Spleen (tissue), 7 donors: ENCODE data around the gene ZNF268.

ENCODE experiments used
- CTCF ChIP-seq, 11 experiments: fragments of 200-600 bp in 7 of 11; fragments of 450-650 bp in 4 of 11; sonication (generic) in 4 of 11; IDR thresholded peaks in 8 of 11; conservative IDR thresholded peaks in 3 of 11; 1 replicate in 7 of 11; 2 replicates in 4 of 11; pipeline versions ENCODE4 v1.4.0 to v1.8.0; 2016 to 2021; ENCODE audit warnings: antibody characterized with exemption in 11 of 11, inconsistent platforms in 4 of 11, mild to moderate bottlenecking in 1 of 11
- POLR2A ChIP-seq, 3 donors: fragments of 450-650 bp; IDR thresholded peaks; one replicate each; pipeline ENCODE4 v1.5.1; 2017; ENCODE audit warnings: antibody characterized with exemption in 3 of 3, mild to moderate bottlenecking in 1 of 3
- donor health status: DM: no; HTN: no; CAD: no; lungs with moderate emphysema.
- donor health status: DM: no; HTN: no; CAD: no.
- donor health status: DM: no; HTN: no; CAD: no.

GRCh38 chr12:133220521-133220920 is 39.2 kb downstream of the ZNF268 start:
- TF ChIP-seq POLR2A (IDR thresholded peaks at IDR 0.05): no peak
- TF ChIP-seq CTCF (IDR thresholded peaks at IDR 0.05 in 8 of 11, conservative IDR thresholded peaks at IDR 0.05 in 3 of 11): no peak
